GM21529 (cell line): ENCODE measurements around the gene EIF2S3B.
A peak's percentile ranks its signal among the peaks of the same experiment; 100 is the strongest.

Experiments
- ATAC-seq: cut with Tn5 transposase; IDR thresholded peaks from one replicate; pipeline ENCODE4 v1.9.1; 2021; ENCODE audit not compliant: unreplicated experiment

The EIF2S3B gene

GRCh38 chr12:10553148-10553547, 47.5 kb downstream of the EIF2S3B start:
- ATAC-seq: no peak

GRCh38 chr12:10554228-10554755, 48.6 kb downstream of the EIF2S3B start:
- ATAC-seq: no peak

- no peak for ATAC-seq
These were observed 49.2 kb downstream of the EIF2S3B start for GRCh38 chr12:10554756-10555481.

GRCh38 chr12:10557329-10557728, 51.6 kb downstream of the EIF2S3B start:
- ATAC-seq: no peak

- peak; percentile 73 for ATAC-seq
These were observed 52.1 kb downstream of the EIF2S3B start for GRCh38 chr12:10557766-10558165.
